ENCODE results near the gene HDAC9.

The HDAC9 gene

DNA sequence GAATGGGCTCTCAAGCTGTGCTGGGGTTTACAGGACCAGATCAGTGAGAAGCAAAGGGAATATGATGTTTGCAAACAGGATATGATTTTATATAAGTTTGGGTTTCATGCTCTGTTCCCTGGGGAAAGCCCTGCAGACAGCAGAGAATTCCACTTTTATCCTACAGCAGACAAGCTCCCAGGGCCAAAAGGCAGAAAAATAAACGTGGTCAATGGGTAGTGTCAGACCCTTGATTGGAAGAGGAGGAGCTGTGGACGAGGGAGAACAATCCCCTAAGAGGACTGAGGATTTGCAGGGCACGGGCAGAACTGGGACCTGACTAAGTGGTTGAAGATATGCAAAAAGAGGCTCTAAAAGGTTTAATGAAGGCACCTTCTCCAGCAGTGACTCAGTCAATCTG, 275.3 kb downstream of the HDAC9 start:
- ATAC-seq (ENCODE audit: insufficient read depth, low read depth) (no peak), DNase-seq (no peak)
- H3K27ac ChIP-seq (ENCODE audit: low read length): no peak overlapping the region
- no peak overlapping the region for H3K4me3 ChIP-seq (ENCODE audit: low read depth in 1 of 2, low read length in 2 of 2)
- H4K20me1 ChIP-seq (ENCODE audit: insufficient read depth, low read length): no peaks in the 10 kb centered on the region
- H3K4me2 ChIP-seq (ENCODE audit: insufficient read depth, low read length): no peak overlapping the region
- no peaks in the 10 kb centered on the region for H3K36me3 ChIP-seq (ENCODE audit: insufficient read depth, low read length)
- no peaks in the 10 kb centered on the region for H3K79me2 ChIP-seq (ENCODE audit: insufficient read depth, low read length)
- no peaks in the 10 kb centered on the region for H3K4me1 ChIP-seq (ENCODE audit: insufficient read depth, low read length)
- TF ChIP-seq EZH2 (IDR thresholded peaks at IDR 0.05; ENCODE audit: borderline replicate concordance, low read depth, low read length, severe bottlenecking): no peak
- no peak for TF ChIP-seq CTCF (IDR thresholded peaks at IDR 0.05; ENCODE audit: borderline replicate concordance, extremely low read depth, low read length, poor library complexity, severe bottlenecking)
- H3K9ac ChIP-seq (ENCODE audit: low read depth, low read length): no peak overlapping the region
- no peaks in the 10 kb centered on the region for H3K27me3 ChIP-seq (ENCODE audit: insufficient read depth, low read length, poor library complexity)
- H2AFZ ChIP-seq (ENCODE audit: low read depth, low read length): no peak overlapping the region
- no peaks in the 10 kb centered on the region for H3K9me3 ChIP-seq (ENCODE audit: insufficient read depth, low read length, severe bottlenecking)

DNA sequence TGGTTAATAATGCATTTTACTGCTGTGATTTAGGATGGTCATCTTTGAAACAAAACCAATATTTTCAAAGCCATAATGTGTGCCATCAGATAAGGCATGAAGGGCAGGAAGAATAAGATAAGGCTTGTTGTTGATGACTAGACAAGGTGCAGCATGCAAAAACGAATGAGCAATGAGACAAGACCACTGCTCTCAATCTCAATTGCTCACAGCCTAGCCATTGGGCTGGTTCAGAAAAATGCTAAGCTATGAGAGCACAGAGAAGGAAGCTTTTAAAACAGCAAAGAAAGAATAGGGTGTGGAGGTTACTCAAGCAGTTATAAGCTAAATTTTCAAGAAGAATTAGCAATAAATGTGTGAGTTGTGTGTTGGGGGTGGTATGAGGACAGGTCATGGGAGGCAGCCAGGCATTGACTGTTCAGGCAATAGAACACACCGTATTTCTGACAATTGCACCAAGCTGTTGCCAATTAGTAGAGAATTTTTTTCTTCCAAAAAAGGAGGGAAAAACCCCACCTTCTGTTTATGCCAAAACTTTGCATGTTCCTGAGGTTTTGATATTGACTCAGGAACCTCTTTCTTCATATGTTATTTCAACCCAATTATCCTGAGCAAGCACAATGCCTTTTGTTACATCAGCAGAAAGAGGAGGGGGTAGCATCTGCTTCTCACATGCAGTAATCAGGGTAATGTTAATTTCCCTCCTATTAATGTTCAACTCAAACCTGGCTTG, 276.5 kb downstream of the HDAC9 start:
- Histone ChIP-seq H2AFZ (ENCODE audit: low read depth, low read length) (no peak overlapping the region), H3K4me1 (ENCODE audit: insufficient read depth, low read length) (no peaks in the 10 kb centered on the region), H3K4me3 (ENCODE audit: low read depth in 1 of 2, low read length in 2 of 2) (no peak overlapping the region), H3K4me2 (ENCODE audit: insufficient read depth, low read length) (no peak overlapping the region), H3K79me2 (ENCODE audit: insufficient read depth, low read length) (no peaks in the 10 kb centered on the region), H3K27ac (ENCODE audit: low read length) (no peak overlapping the region), H3K36me3 (ENCODE audit: insufficient read depth, low read length) (no peaks in the 10 kb centered on the region), H3K27me3 (ENCODE audit: insufficient read depth, low read length, poor library complexity) (no peaks in the 10 kb centered on the region), H3K9ac (ENCODE audit: low read depth, low read length) (no peak overlapping the region), H3K9me3 (ENCODE audit: insufficient read depth, low read length, severe bottlenecking) (no peaks in the 10 kb centered on the region), H4K20me1 (ENCODE audit: insufficient read depth, low read length) (no peaks in the 10 kb centered on the region)
- TF ChIP-seq CTCF (IDR thresholded peaks at IDR 0.05; ENCODE audit: borderline replicate concordance, extremely low read depth, low read length, poor library complexity, severe bottlenecking) (no peak), EZH2 (IDR thresholded peaks at IDR 0.05; ENCODE audit: borderline replicate concordance, low read depth, low read length, severe bottlenecking) (no peak)
- DNase-seq (no peak), ATAC-seq (ENCODE audit: insufficient read depth, low read depth) (no peak)

DNA sequence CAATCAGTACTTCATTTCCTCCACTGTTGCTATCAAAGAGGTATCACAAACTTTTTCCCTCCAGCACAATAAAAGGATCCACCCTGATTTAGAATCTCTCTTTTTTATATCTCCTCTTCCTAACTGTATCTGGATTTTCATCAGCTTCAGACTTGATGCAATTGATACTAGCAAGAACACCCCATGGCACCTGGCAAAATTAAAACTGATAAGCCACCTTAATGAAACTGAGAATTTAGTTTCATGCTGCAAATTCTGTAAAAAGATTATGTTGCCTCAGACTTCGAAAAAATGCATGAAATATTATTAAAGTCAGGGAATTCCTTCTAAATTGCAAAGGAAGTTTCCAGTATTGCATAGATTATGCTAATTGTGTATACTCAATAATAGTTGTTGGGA, 277.0 kb downstream of the HDAC9 start:
- no peak for DNase-seq
- no peaks in the 10 kb centered on the region for H4K20me1 ChIP-seq (ENCODE audit: insufficient read depth, low read length)
- no peaks in the 10 kb centered on the region for H3K9me3 ChIP-seq (ENCODE audit: insufficient read depth, low read length, severe bottlenecking)
- no peaks in the 10 kb centered on the region for H3K36me3 ChIP-seq (ENCODE audit: insufficient read depth, low read length)
- H3K4me3 ChIP-seq (ENCODE audit: low read depth in 1 of 2, low read length in 2 of 2): no peak overlapping the region
- TF ChIP-seq CTCF (IDR thresholded peaks at IDR 0.05; ENCODE audit: borderline replicate concordance, extremely low read depth, low read length, poor library complexity, severe bottlenecking) (no peak), EZH2 (IDR thresholded peaks at IDR 0.05; ENCODE audit: borderline replicate concordance, low read depth, low read length, severe bottlenecking) (no peak)
- H3K79me2 ChIP-seq (ENCODE audit: insufficient read depth, low read length): no peaks in the 10 kb centered on the region
- H3K4me2 ChIP-seq (ENCODE audit: insufficient read depth, low read length): no peak overlapping the region
- H3K4me1 ChIP-seq (ENCODE audit: insufficient read depth, low read length): no peaks in the 10 kb centered on the region
- no peak for ATAC-seq (ENCODE audit: insufficient read depth, low read depth)
- H3K27ac ChIP-seq (ENCODE audit: low read length): no peak overlapping the region
- no peak overlapping the region for H3K9ac ChIP-seq (ENCODE audit: low read depth, low read length)
- no peak overlapping the region for H2AFZ ChIP-seq (ENCODE audit: low read depth, low read length)
- no peaks in the 10 kb centered on the region for H3K27me3 ChIP-seq (ENCODE audit: insufficient read depth, low read length, poor library complexity)

Measured in DND-41 (cell line).